ENCODE data around the gene ZNRF2. TPM values are rescaled to one million over a fixed set of nuclear protein-coding genes. Genes with fewer than 3 reads are reported as not detected.

ZNRF2 gene
- total and polyA plus RNA-seq, 2 of the 13 experiments (the other 11 are each of a cell fraction or from before 2014, with no cell fraction given), result 3.5 to 7.7 TPM

DNA sequence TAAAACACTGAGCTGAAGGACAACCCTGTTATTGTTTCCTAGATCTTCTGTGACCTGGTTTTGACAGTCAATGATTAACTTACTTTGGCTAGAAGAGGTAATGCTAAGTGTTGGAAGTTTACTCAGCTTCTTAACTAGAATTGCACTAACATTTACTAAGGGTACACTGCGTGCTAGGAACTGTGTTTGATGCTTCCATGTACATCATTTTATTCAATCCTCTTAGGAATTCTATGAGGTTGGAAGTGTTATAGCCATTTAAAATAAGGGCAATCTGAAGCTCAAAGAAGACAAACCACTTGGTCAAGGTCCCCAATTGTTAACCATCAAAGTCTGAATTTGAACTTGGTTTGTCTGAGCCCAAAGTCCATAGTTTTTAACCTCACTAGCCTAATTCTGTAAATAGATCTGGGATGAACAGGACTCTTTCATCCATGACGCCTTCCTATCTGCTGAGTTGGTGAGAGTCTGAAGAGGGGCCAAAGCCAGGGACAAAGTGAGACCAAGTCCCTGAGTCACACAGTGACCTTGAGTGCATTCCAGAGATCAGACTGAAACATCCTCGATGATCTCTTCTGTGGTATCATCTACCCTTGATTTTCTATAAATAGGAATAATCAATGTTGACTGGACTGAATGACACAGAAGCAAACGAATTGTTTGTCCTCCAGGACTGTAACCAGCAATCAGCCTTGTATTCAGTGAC lies 29.2 kb upstream of the ZNRF2 start (continued):
- TF ChIP-seq, protein P1, sequence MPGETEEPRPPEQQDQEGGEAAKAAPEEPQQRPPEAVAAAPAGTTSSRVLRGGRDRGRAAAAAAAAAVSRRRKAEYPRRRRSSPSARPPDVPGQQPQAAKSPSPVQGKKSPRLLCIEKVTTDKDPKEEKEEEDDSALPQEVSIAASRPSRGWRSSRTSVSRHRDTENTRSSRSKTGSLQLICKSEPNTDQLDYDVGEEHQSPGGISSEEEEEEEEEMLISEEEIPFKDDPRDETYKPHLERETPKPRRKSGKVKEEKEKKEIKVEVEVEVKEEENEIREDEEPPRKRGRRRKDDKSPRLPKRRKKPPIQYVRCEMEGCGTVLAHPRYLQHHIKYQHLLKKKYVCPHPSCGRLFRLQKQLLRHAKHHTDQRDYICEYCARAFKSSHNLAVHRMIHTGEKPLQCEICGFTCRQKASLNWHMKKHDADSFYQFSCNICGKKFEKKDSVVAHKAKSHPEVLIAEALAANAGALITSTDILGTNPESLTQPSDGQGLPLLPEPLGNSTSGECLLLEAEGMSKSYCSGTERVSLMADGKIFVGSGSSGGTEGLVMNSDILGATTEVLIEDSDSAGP (CRISPR knock-in tag; IDR thresholded peaks at IDR 0.05; ENCODE audit: borderline replicate concordance), result no peak
- TF ChIP-seq, protein P2, sequence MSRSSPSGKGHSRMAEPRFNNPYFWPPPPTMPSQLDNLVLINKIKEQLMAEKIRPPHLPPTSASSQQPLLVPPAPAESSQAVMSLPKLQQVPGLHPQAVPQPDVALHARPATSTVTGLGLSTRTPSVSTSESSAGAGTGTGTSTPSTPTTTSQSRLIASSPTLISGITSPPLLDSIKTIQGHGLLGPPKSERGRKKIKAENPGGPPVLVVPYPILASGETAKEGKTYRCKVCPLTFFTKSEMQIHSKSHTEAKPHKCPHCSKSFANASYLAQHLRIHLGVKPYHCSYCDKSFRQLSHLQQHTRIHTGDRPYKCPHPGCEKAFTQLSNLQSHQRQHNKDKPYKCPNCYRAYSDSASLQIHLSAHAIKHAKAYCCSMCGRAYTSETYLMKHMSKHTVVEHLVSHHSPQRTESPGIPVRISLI (CRISPR knock-in tag; IDR thresholded peaks at IDR 0.05; ENCODE audit: borderline replicate concordance), result no peak; the same call in 1 of the 2 replicates
- TF ChIP-seq, protein P3, sequence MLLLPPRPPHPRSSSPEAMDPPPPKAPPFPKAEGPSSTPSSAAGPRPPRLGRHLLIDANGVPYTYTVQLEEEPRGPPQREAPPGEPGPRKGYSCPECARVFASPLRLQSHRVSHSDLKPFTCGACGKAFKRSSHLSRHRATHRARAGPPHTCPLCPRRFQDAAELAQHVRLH (CRISPR knock-in tag; IDR thresholded peaks at IDR 0.05; ENCODE audit: borderline replicate concordance, low read depth), result peak; percentile 87
- TF ChIP-seq TMF1 (CRISPR knock-in tag; IDR thresholded peaks at IDR 0.05; ENCODE audit: low read depth) (no peak), HNF4A (CRISPR knock-in tag; IDR thresholded peaks at IDR 0.05) (peak; percentile 95), KDM2A (CRISPR knock-in tag; IDR thresholded peaks at IDR 0.05; ENCODE audit: borderline replicate concordance, low read depth) (no peak), BHLHE40 (IDR thresholded peaks at IDR 0.05; ENCODE audit: low read length) (no peak), ASH2L (IDR thresholded peaks at IDR 0.05; ENCODE audit: insufficient read length, low read depth, low read length) (peak; percentile 99), NFATC3 (CRISPR knock-in tag; IDR thresholded peaks at IDR 0.05) (no peak), ZNF264 (CRISPR knock-in tag; IDR thresholded peaks at IDR 0.05) (peak; percentile 79; the same call in 1 of the 2 replicates), HIVEP1 (CRISPR knock-in tag; IDR thresholded peaks at IDR 0.05) (no peak), ZSCAN9 (CRISPR knock-in tag; IDR thresholded peaks at IDR 0.05; ENCODE audit: borderline replicate concordance) (0 out of 2 replicates have a peak, but pooled peaks have one; percentile 58), MXD4 (CRISPR knock-in tag; IDR thresholded peaks at IDR 0.05) (no peak), MYC (CRISPR knock-in tag; IDR thresholded peaks at IDR 0.05; ENCODE audit: borderline replicate concordance) (no peak)
- TF ChIP-seq, protein P4, sequence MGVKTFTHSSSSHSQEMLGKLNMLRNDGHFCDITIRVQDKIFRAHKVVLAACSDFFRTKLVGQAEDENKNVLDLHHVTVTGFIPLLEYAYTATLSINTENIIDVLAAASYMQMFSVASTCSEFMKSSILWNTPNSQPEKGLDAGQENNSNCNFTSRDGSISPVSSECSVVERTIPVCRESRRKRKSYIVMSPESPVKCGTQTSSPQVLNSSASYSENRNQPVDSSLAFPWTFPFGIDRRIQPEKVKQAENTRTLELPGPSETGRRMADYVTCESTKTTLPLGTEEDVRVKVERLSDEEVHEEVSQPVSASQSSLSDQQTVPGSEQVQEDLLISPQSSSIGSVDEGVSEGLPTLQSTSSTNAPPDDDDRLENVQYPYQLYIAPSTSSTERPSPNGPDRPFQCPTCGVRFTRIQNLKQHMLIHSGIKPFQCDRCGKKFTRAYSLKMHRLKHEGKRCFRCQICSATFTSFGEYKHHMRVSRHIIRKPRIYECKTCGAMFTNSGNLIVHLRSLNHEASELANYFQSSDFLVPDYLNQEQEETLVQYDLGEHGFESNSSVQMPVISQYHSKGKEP (CRISPR knock-in tag; IDR thresholded peaks at IDR 0.05), result no peak
- TF ChIP-seq, protein P5, sequence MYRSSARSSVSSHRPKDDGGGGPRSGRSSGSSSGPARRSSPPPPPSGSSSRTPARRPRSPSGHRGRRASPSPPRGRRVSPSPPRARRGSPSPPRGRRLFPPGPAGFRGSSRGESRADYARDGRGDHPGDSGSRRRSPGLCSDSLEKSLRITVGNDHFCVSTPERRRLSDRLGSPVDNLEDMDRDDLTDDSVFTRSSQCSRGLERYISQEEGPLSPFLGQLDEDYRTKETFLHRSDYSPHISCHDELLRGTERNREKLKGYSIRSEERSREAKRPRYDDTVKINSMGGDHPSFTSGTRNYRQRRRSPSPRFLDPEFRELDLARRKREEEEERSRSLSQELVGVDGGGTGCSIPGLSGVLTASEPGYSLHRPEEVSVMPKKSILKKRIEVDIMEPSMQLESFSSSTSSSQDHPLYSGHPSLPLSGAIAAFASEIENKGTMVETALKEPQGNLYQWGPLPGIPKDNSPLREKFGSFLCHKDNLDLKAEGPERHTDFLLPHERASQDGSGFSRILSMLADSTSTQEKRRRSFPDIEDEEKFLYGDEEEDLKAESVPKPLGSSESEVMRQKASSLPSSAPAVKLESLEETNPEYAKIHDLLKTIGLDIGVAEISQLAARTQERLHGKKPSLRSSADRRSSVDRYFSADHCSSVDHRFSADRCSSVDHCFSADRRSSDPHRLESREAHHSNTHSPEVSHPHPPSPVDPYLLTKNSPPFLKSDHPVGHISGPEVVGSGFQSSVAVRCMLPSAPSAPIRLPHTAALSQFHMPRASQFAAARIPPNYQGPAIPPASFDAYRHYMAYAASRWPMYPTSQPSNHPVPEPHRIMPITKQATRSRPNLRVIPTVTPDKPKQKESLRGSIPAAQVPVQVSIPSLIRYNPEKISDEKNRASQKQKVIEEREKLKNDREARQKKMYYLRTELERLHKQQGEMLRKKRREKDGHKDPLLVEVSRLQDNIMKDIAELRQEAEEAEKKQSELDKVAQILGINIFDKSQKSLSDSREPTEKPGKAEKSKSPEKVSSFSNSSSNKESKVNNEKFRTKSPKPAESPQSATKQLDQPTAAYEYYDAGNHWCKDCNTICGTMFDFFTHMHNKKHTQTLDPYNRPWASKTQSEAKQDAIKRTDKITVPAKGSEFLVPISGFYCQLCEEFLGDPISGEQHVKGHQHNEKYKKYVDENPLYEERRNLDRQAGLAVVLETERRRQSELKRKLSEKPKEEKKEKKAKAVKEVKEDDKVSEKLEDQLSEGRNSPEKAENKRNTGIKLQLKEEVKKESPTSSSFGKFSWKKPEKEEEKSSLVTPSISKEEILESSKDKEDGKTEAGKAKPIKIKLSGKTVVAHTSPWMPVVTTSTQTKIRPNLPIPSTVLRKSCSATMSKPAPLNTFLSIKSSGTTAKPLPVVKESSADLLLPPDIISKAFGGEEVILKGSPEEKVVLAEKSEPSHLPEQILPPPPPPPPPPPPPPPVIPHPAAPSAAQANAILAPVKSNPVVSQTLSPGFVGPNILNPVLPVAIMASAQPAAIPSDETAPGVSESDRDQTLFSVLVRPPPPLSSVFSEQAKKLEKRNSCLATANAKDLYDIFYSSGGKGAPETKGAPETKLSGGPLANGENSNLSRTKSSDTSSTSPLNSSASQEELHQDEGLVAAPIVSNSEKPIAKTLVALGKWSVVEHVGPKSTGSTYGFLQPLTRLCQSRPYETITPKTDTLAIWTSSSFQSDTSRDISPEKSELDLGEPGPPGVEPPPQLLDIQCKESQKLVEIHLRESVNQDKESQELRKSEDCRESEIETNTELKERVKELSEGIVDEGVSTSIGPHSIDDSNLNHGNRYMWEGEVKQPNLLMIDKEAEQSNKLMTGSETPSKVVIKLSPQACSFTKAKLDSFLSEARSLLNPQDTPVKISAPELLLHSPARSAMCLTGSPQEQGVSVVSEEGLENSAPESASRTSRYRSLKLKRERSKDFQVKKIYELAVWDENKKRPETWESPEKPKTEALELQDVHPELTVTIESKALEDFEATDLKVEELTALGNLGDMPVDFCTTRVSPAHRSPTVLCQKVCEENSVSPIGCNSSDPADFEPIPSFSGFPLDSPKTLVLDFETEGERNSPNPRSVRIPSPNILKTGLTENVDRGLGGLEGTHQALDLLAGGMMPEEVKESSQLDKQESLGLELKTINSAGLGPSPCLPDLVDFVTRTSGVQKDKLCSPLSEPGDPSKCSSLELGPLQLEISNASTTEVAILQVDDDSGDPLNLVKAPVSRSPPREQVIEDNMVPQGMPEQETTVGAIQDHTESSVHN (CRISPR knock-in tag; IDR thresholded peaks at IDR 0.05), result no peak

Data from HepG2 (cell line).